GM19438 (cell line): ENCODE measurements around the gene OR52A1.

ENCODE experiments used
- ATAC-seq: cut with Tn5 transposase; IDR thresholded peaks from one replicate; pipeline ENCODE4 v1.9.1; 2021; ENCODE audit warnings: low read depth; ENCODE audit not compliant: unreplicated experiment

Gene OR52A1

GRCh38 chr11:5137014-5137413 is 17.5 kb downstream of the OR52A1 start:
- ATAC-seq = no peak

GRCh38 chr11:5136261-5136660 is 18.3 kb downstream of the OR52A1 start:
- ATAC-seq = no peak

- ATAC-seq = no peak
Measured at GRCh38 chr11:5131584-5132335, 22.8 kb downstream of the OR52A1 start.

- ATAC-seq = no peak
Measured at GRCh38 chr11:5129457-5129877, 25.1 kb downstream of the OR52A1 start.

- ATAC-seq = no peak
Measured at GRCh38 chr11:5124891-5125620, 29.5 kb downstream of the OR52A1 start.

GRCh38 chr11:5123802-5124521 is 30.6 kb downstream of the OR52A1 start:
- peak; percentile 93 for ATAC-seq

- ATAC-seq = no peak
Measured at GRCh38 chr11:5118893-5119292, 35.7 kb downstream of the OR52A1 start.

GRCh38 chr11:5117588-5117987 is 37.0 kb downstream of the OR52A1 start:
- no peak for ATAC-seq

GRCh38 chr11:5115339-5115738 is 39.2 kb downstream of the OR52A1 start:
- no peak for ATAC-seq

GRCh38 chr11:5107285-5107684 is 47.3 kb downstream of the OR52A1 start:
- no peak for ATAC-seq

- no peak for ATAC-seq
Measured at GRCh38 chr11:5103066-5103465, 51.5 kb downstream of the OR52A1 start.

- no peak for ATAC-seq
Measured at GRCh38 chr11:5102246-5102645, 52.3 kb downstream of the OR52A1 start.

GRCh38 chr11:5096011-5096410 is 58.5 kb downstream of the OR52A1 start:
- ATAC-seq = no peak
